Large intestine (tissue), 3 donors: ENCODE data around the gene ZNF418. TPM values are rescaled to one million over a fixed set of nuclear protein-coding genes. Genes with fewer than 3 reads are reported as not detected.
"Not testable (repeated sequence)": the region's sequence is repeated elsewhere in the genome, so short reads cannot be mapped to it uniquely, and the experiment has no call there.

Experiments
- DNase-seq, 2 donors: peaks; one replicate each; pipeline versions ENCODE4 v3.0.0 to v3.0.0-alpha.2; 2013
- H3K27ac ChIP-seq: one replicate; pipeline ENCODE4 v1.5.1; 2013; ENCODE audit warnings: low read length
- H3K27me3 ChIP-seq: 2 replicates; pipeline ENCODE4 v1.6.1; 2013; ENCODE audit warnings: low read length; ENCODE audit not compliant: control insufficient read depth, insufficient read depth
- H3K36me3 ChIP-seq: 2 replicates; pipeline ENCODE4 v1.6.1; 2013; ENCODE audit warnings: low read length; ENCODE audit not compliant: control insufficient read depth, insufficient read depth
- H3K4me1 ChIP-seq: one replicate; pipeline ENCODE4 v1.6.1; 2013; ENCODE audit warnings: low read length; ENCODE audit not compliant: control insufficient read depth, insufficient read depth
- H3K4me3 ChIP-seq: one replicate; pipeline ENCODE4 v1.5.1; 2013; ENCODE audit warnings: low read length
- H3K9me3 ChIP-seq: one replicate; pipeline ENCODE4 v1.6.1; 2013; ENCODE audit warnings: mild to moderate bottlenecking, low read depth, low read length, moderate library complexity; ENCODE audit not compliant: control insufficient read depth
- WGBS: methylation state at CpG from one replicate; pipeline ENCODE4 v1.1.5; 2013; ENCODE audit warnings: low lambda C conversion rate; ENCODE audit not compliant: insufficient coverage; 5-methylcytosine and 5-hydroxymethylcytosine counted together
- polyA plus RNA-seq: library from polyadenylated mRNA; unstranded; fragments of 120-200 nt; gene quantifications from one replicate; pipeline ENCODE4 v1.2.1, GENCODE V29; 2013

The ZNF418 gene
- polyA plus RNA-seq, 1 donor, result 16.5 TPM

- Histone ChIP-seq H3K27me3 (no peaks in the 10 kb centered on the region), H3K9me3 (peaks cover 39% of the 10 kb centered on the region), H3K4me3 (peak overlapping the region; percentile 89), H3K36me3 (peaks cover 22% of the 10 kb centered on the region), H3K4me1 (peaks cover 4% of the 10 kb centered on the region), H3K27ac (peak overlapping the region; percentile 58)
- no CpG with 5 or more reads among the region's 18 CpGs for WGBS
- no peak for DNase-seq
Measured at GRCh38 chr19:57947088-57947418, 11.9 kb upstream of the ZNF418 start.

GRCh38 chr19:57946316-57946715, 11.1 kb upstream of the ZNF418 start:
- H3K4me1 ChIP-seq, result peaks cover 4% of the 10 kb centered on the region
- peaks cover 30% of the 10 kb centered on the region for H3K36me3 ChIP-seq
- H3K4me3 ChIP-seq, result peak overlapping the region; percentile 89
- no peaks in the 10 kb centered on the region for H3K27me3 ChIP-seq
- peaks cover 39% of the 10 kb centered on the region for H3K9me3 ChIP-seq
- WGBS, result no CpG with 5 or more reads among the region's 2 CpGs
- no peak overlapping the region for H3K27ac ChIP-seq
- DNase-seq, result no peak

GRCh38 chr19:57941593-57941992, 6.4 kb upstream of the ZNF418 start:
- peaks cover 48% of the 10 kb centered on the region for H3K9me3 ChIP-seq
- no peak overlapping the region for H3K4me3 ChIP-seq
- peaks cover 2% of the 10 kb centered on the region for H3K4me1 ChIP-seq
- no CpG with 5 or more reads among the region's 3 CpGs for WGBS
- no peak for DNase-seq
- no peak overlapping the region for H3K27ac ChIP-seq
- H3K27me3 ChIP-seq, result no peaks in the 10 kb centered on the region
- peaks cover 41% of the 10 kb centered on the region for H3K36me3 ChIP-seq

- H3K36me3 ChIP-seq, result peaks cover 23% of the 10 kb centered on the region
- H3K9me3 ChIP-seq, result peaks cover 54% of the 10 kb centered on the region
- no peak for DNase-seq
- no peak overlapping the region for H3K27ac ChIP-seq
- WGBS, result 90% methylated on average over 2 of the region's 12 CpGs
- H3K4me1 ChIP-seq, result no peaks in the 10 kb centered on the region
- H3K4me3 ChIP-seq, result no peak overlapping the region
- H3K27me3 ChIP-seq, result no peaks in the 10 kb centered on the region
Measured at GRCh38 chr19:57935731-57936130, 529 bp upstream of the ZNF418 start.

GRCh38 chr19:57927587-57927986, 7.6 kb downstream of the ZNF418 start:
- DNase-seq, result no peak
- Histone ChIP-seq H3K36me3 (peaks cover 52% of the 10 kb centered on the region), H3K4me1 (no peaks in the 10 kb centered on the region), H3K27me3 (no peaks in the 10 kb centered on the region), H3K4me3 (no peak overlapping the region), H3K27ac (no peak overlapping the region), H3K9me3 (peaks cover 49% of the 10 kb centered on the region)
- no CpG with 5 or more reads among the region's 4 CpGs for WGBS

GRCh38 chr19:57916168-57916995, 18.8 kb downstream of the ZNF418 start, which contains the start of gene ZNF417:
Gene ZNF417 (minus strand): TSS chr19:57916592. CDS start chr19:57916411, 181 bp downstream.
- H3K27me3 ChIP-seq, H3K4me1 ChIP-seq, H3K9me3 ChIP-seq: not testable (repeated sequence)
- no CpG with 5 or more reads among the region's 51 CpGs for WGBS
- DNase-seq, result peak; percentile 90 to 97
- Histone ChIP-seq H3K4me3 (peak within 1 kb of the TSS; percentile 69), H3K36me3 (peaks cover 25% of the 10 kb centered on the region), H3K27ac (peak within 1 kb of the TSS; percentile 58)

GRCh38 chr19:57914531-57914930, 20.7 kb downstream of the ZNF418 start:
- peaks cover 30% of the 10 kb centered on the region for H3K36me3 ChIP-seq
- peak overlapping the region; percentile 44 for H3K27ac ChIP-seq
- peak; percentile 79 to 88 for DNase-seq
- no peaks in the 10 kb centered on the region for H3K27me3 ChIP-seq
- peaks cover 5% of the 10 kb centered on the region for H3K4me1 ChIP-seq
- no peak overlapping the region for H3K4me3 ChIP-seq
- H3K9me3 ChIP-seq, result peaks cover 16% of the 10 kb centered on the region
- no CpG with 5 or more reads among the region's 3 CpGs for WGBS

GRCh38 chr19:57907394-57907793, 27.8 kb downstream of the ZNF418 start:
- WGBS, result no CpG with 5 or more reads among the region's 3 CpGs
- peaks cover 46% of the 10 kb centered on the region for H3K36me3 ChIP-seq

GRCh38 chr19:57905258-57905657, 29.9 kb downstream of the ZNF418 start:
- 93% methylated on average over 2 of the region's 6 CpGs for WGBS

More at GRCh38 chr19:57907394-57907793, 27.8 kb downstream of the ZNF418 start:
- H3K27ac ChIP-seq, result no peak overlapping the region
- no peak overlapping the region for H3K4me3 ChIP-seq
- no peak for DNase-seq
- H3K27me3 ChIP-seq, result no peaks in the 10 kb centered on the region
- H3K9me3 ChIP-seq, result peaks cover 22% of the 10 kb centered on the region
- H3K4me1 ChIP-seq, result peaks cover 3% of the 10 kb centered on the region

GRCh38 chr19:57903618-57904184, 31.5 kb downstream of the ZNF418 start:
- no CpG with 5 or more reads among the region's 7 CpGs for WGBS
- Histone ChIP-seq H3K4me3 (no peak overlapping the region), H3K36me3 (peaks cover 20% of the 10 kb centered on the region)

More at GRCh38 chr19:57905258-57905657, 29.9 kb downstream of the ZNF418 start:
- H3K9me3 ChIP-seq, result peaks cover 10% of the 10 kb centered on the region
- no peak for DNase-seq
- H3K4me1 ChIP-seq, result peaks cover 3% of the 10 kb centered on the region
- H3K27me3 ChIP-seq, result no peaks in the 10 kb centered on the region
- H3K36me3 ChIP-seq, result peaks cover 30% of the 10 kb centered on the region
- H3K27ac ChIP-seq, result no peak overlapping the region
- H3K4me3 ChIP-seq, result no peak overlapping the region

More at GRCh38 chr19:57903618-57904184, 31.5 kb downstream of the ZNF418 start:
- peaks cover 3% of the 10 kb centered on the region for H3K4me1 ChIP-seq
- DNase-seq, result peak; percentile 30 to 78
- no peaks in the 10 kb centered on the region for H3K27me3 ChIP-seq
- peak overlapping the region; percentile 32 for H3K27ac ChIP-seq
- peaks cover 9% of the 10 kb centered on the region for H3K9me3 ChIP-seq
